ENCODE measurements around the gene ANKRD13C.

ANKRD13C gene

GRCh38 chr1:70386121-70386520, 31.6 kb upstream of the ANKRD13C start:
- TF ChIP-seq TCF12 (IDR thresholded peaks at IDR 0.05; ENCODE audit: low read depth) = no peak
- no peak for TF ChIP-seq TAF1 (IDR thresholded peaks at IDR 0.05; ENCODE audit: low read depth)
- no peak for TF ChIP-seq EP300 (IDR thresholded peaks at IDR 0.05; ENCODE audit: borderline replicate concordance)
- TF ChIP-seq MAX (IDR thresholded peaks at IDR 0.05) = no peak
- no peak for TF ChIP-seq CEBPB (IDR thresholded peaks at IDR 0.05)
- no peak for TF ChIP-seq YY1 (IDR thresholded peaks at IDR 0.05; ENCODE audit: low read depth)
- no peak for TF ChIP-seq REST (IDR thresholded peaks at IDR 0.05; ENCODE audit: low read depth)
- TF ChIP-seq USF1 (IDR thresholded peaks at IDR 0.05) = no peak
- TF ChIP-seq RAD21 (IDR thresholded peaks at IDR 0.05; ENCODE audit: low read depth) = no peak
- TF ChIP-seq CREB1 (IDR thresholded peaks at IDR 0.05; ENCODE audit: low read depth) = no peak
- no peak for TF ChIP-seq EGR1 (IDR thresholded peaks at IDR 0.05)
- no peak for TF ChIP-seq FOXM1 (IDR thresholded peaks at IDR 0.05; ENCODE audit: borderline replicate concordance, low read depth)
- TF ChIP-seq ZBTB7A (IDR thresholded peaks at IDR 0.05; ENCODE audit: low read depth) = no peak
- no peak for TF ChIP-seq TEAD4 (IDR thresholded peaks at IDR 0.05)
- no peak for TF ChIP-seq NFIC (IDR thresholded peaks at IDR 0.05)

- TF ChIP-seq CREB1 (IDR thresholded peaks at IDR 0.05; ENCODE audit: low read depth) = no peak
- no peak for TF ChIP-seq TEAD4 (IDR thresholded peaks at IDR 0.05)
- no peak for TF ChIP-seq RAD21 (IDR thresholded peaks at IDR 0.05; ENCODE audit: low read depth)
- no peak for TF ChIP-seq MAX (IDR thresholded peaks at IDR 0.05)
- no peak for TF ChIP-seq TCF12 (IDR thresholded peaks at IDR 0.05; ENCODE audit: low read depth)
- TF ChIP-seq ZBTB7A (IDR thresholded peaks at IDR 0.05; ENCODE audit: low read depth) = no peak
Observed at GRCh38 chr1:70385477-70385876, 31.0 kb upstream of the ANKRD13C start.

- no peak for TF ChIP-seq EP300 (IDR thresholded peaks at IDR 0.05; ENCODE audit: borderline replicate concordance)
- TF ChIP-seq TCF12 (IDR thresholded peaks at IDR 0.05; ENCODE audit: low read depth) = no peak
- no peak for TF ChIP-seq CREB1 (IDR thresholded peaks at IDR 0.05; ENCODE audit: low read depth)
- TF ChIP-seq FOXM1 (IDR thresholded peaks at IDR 0.05; ENCODE audit: borderline replicate concordance, low read depth) = no peak
- no peak for TF ChIP-seq CEBPB (IDR thresholded peaks at IDR 0.05)
- TF ChIP-seq REST (IDR thresholded peaks at IDR 0.05; ENCODE audit: low read depth) = no peak
Observed at GRCh38 chr1:70384542-70384941, 30.0 kb upstream of the ANKRD13C start.

- TF ChIP-seq CREB1 (IDR thresholded peaks at IDR 0.05; ENCODE audit: low read depth) (no peak), CEBPB (IDR thresholded peaks at IDR 0.05) (no peak), USF1 (IDR thresholded peaks at IDR 0.05) (no peak), TEAD4 (IDR thresholded peaks at IDR 0.05) (no peak), REST (IDR thresholded peaks at IDR 0.05; ENCODE audit: low read depth) (no peak), EGR1 (IDR thresholded peaks at IDR 0.05) (no peak)
Observed at GRCh38 chr1:70383483-70383882, 29.0 kb upstream of the ANKRD13C start.

- no peak for TF ChIP-seq NFIC (IDR thresholded peaks at IDR 0.05)
- TF ChIP-seq EP300 (IDR thresholded peaks at IDR 0.05; ENCODE audit: borderline replicate concordance) = no peak
- no peak for TF ChIP-seq USF1 (IDR thresholded peaks at IDR 0.05)
- TF ChIP-seq CREB1 (IDR thresholded peaks at IDR 0.05; ENCODE audit: low read depth) = no peak
- no peak for TF ChIP-seq RAD21 (IDR thresholded peaks at IDR 0.05; ENCODE audit: low read depth)
- no peak for TF ChIP-seq TEAD4 (IDR thresholded peaks at IDR 0.05)
- no peak for TF ChIP-seq ZBTB7A (IDR thresholded peaks at IDR 0.05; ENCODE audit: low read depth)
- TF ChIP-seq EGR1 (IDR thresholded peaks at IDR 0.05) = no peak
- no peak for TF ChIP-seq TCF12 (IDR thresholded peaks at IDR 0.05; ENCODE audit: low read depth)
- no peak for TF ChIP-seq YY1 (IDR thresholded peaks at IDR 0.05; ENCODE audit: low read depth)
- TF ChIP-seq CEBPB (IDR thresholded peaks at IDR 0.05) = no peak
- no peak for TF ChIP-seq MAX (IDR thresholded peaks at IDR 0.05)
- no peak for TF ChIP-seq FOXM1 (IDR thresholded peaks at IDR 0.05; ENCODE audit: borderline replicate concordance, low read depth)
- no peak for TF ChIP-seq REST (IDR thresholded peaks at IDR 0.05; ENCODE audit: low read depth)
- no peak for TF ChIP-seq TAF1 (IDR thresholded peaks at IDR 0.05; ENCODE audit: low read depth)
Observed at GRCh38 chr1:70382682-70383081, 28.2 kb upstream of the ANKRD13C start.

Measured in Ishikawa (cell line).